GM12892 (cell line): ENCODE measurements around the gene KIF14.

ENCODE experiments used
- DNase-seq: peaks from one replicate; pipeline ENCODE4 v3.0.0; 2011; ENCODE audit not compliant: insufficient read length
- FAIRE-seq: peaks from 2 replicates; lab custom pipeline; 2011; peaks lifted over from hg19 to GRCh38; lab: Jason Lieb, UNC
- POLR2A ChIP-seq: IDR thresholded peaks from 2 replicates; pipeline ENCODE4 v1.6.1; 2011; ENCODE audit warnings: low read depth, low read length, control low read depth
- POLR2AphosphoS5 ChIP-seq: IDR thresholded peaks from 2 replicates; pipeline ENCODE4 v1.6.1; 2011; ENCODE audit warnings: low read depth, low read length, control low read depth
- TAF1 ChIP-seq: IDR thresholded peaks from 2 replicates; pipeline ENCODE4 v1.6.1; 2011; ENCODE audit warnings: low read depth, mild to moderate bottlenecking, control low read depth, low read length, borderline replicate concordance

Gene KIF14

GRCh38 chr1:200629876-200630514 lies 9.4 kb upstream of the KIF14 start:
- TF ChIP-seq TAF1 (no peak), POLR2AphosphoS5 (no peak), POLR2A (no peak)
- DNase-seq (no peak), FAIRE-seq (no peak)

GRCh38 chr1:200628223-200628881 lies 7.8 kb upstream of the KIF14 start:
- FAIRE-seq (peak; percentile 98), DNase-seq (peak; percentile 38)
- no peak for TF ChIP-seq TAF1
- TF ChIP-seq POLR2AphosphoS5 = no peak
- TF ChIP-seq POLR2A = no peak; the same call in 1 of the 2 replicates

- FAIRE-seq = peak; percentile 75
- DNase-seq = no peak
- TF ChIP-seq POLR2A (peak; percentile 54; the same call in 1 of the 2 replicates), POLR2AphosphoS5 (0 out of 2 replicates have a peak, but pooled peaks have one; percentile 31), TAF1 (no peak)
Observed at GRCh38 chr1:200627575-200628222, 7.1 kb upstream of the KIF14 start.

GRCh38 chr1:200626853-200627534 lies 6.4 kb upstream of the KIF14 start:
- DNase-seq (no peak), FAIRE-seq (no peak)
- TF ChIP-seq POLR2AphosphoS5 = no peak

GRCh38 chr1:200625381-200625824 lies 4.9 kb upstream of the KIF14 start:
- DNase-seq (peak; percentile 17), FAIRE-seq (peak; percentile 17)
- TF ChIP-seq POLR2AphosphoS5 = no peak

GRCh38 chr1:200624679-200625335 lies 4.3 kb upstream of the KIF14 start:
- FAIRE-seq (no peak), DNase-seq (no peak)
- no peak for TF ChIP-seq POLR2AphosphoS5
- no peak for TF ChIP-seq TAF1
- no peak for TF ChIP-seq POLR2A

- TF ChIP-seq TAF1 = no peak
- TF ChIP-seq POLR2A = no peak
- no peak for TF ChIP-seq POLR2AphosphoS5
- FAIRE-seq = no peak
- DNase-seq = no peak
Observed at GRCh38 chr1:200619894-200620272, 668 bp downstream of the KIF14 start.

GRCh38 chr1:200610846-200611245 lies 9.7 kb downstream of the KIF14 start:
- TF ChIP-seq TAF1 (no peak), POLR2A (no peak), POLR2AphosphoS5 (no peak)
- DNase-seq (no peak), FAIRE-seq (no peak)

GRCh38 chr1:200602632-200603031 lies 17.9 kb downstream of the KIF14 start:
- DNase-seq (no peak), FAIRE-seq (no peak)
- TF ChIP-seq POLR2AphosphoS5 = no peak
- TF ChIP-seq POLR2A = no peak
- TF ChIP-seq TAF1 = no peak

- FAIRE-seq = no peak
- no peak for TF ChIP-seq POLR2A
- no peak for TF ChIP-seq TAF1
- no peak for TF ChIP-seq POLR2AphosphoS5
Observed at GRCh38 chr1:200590001-200590400, 30.6 kb downstream of the KIF14 start.

GRCh38 chr1:200588698-200589097 lies 31.9 kb downstream of the KIF14 start:
- no peak for DNase-seq

More at GRCh38 chr1:200590001-200590400, 30.6 kb downstream of the KIF14 start:
- no peak for DNase-seq

GRCh38 chr1:200564319-200564718 lies 56.2 kb downstream of the KIF14 start:
- TF ChIP-seq POLR2A = no peak
- no peak for TF ChIP-seq POLR2AphosphoS5
- TF ChIP-seq TAF1 = no peak
- DNase-seq = no peak
- no peak for FAIRE-seq

More at GRCh38 chr1:200588698-200589097, 31.9 kb downstream of the KIF14 start:
- no peak for TF ChIP-seq POLR2AphosphoS5
- no peak for TF ChIP-seq TAF1
- no peak for TF ChIP-seq POLR2A
- no peak for FAIRE-seq
